Mammary epithelial cell (primary cell): ENCODE data around the gene MUC4.

ENCODE experiments used
- EZH2 ChIP-seq: IDR thresholded peaks from 2 replicates; pipeline ENCODE4 v1.6.1; 2012; ENCODE audit warnings: low read length, inconsistent platforms, borderline replicate concordance
- TF ChIP-seq, protein P1 (sequence below), 2 donors: IDR thresholded peaks in 1 of 2; conservative IDR thresholded peaks in 1 of 2; 2 replicates each; pipeline ENCODE4 v1.5.1; 2011 to 2012; ENCODE audit warnings: inconsistent platforms in 2 of 2, low read length in 2 of 2, mild to moderate bottlenecking in 2 of 2, control low read depth in 1 of 2, low read depth in 1 of 2; ENCODE audit not compliant: insufficient read depth in 1 of 2; ENCODE audit errors: extremely low read depth in 1 of 2

DNA sequence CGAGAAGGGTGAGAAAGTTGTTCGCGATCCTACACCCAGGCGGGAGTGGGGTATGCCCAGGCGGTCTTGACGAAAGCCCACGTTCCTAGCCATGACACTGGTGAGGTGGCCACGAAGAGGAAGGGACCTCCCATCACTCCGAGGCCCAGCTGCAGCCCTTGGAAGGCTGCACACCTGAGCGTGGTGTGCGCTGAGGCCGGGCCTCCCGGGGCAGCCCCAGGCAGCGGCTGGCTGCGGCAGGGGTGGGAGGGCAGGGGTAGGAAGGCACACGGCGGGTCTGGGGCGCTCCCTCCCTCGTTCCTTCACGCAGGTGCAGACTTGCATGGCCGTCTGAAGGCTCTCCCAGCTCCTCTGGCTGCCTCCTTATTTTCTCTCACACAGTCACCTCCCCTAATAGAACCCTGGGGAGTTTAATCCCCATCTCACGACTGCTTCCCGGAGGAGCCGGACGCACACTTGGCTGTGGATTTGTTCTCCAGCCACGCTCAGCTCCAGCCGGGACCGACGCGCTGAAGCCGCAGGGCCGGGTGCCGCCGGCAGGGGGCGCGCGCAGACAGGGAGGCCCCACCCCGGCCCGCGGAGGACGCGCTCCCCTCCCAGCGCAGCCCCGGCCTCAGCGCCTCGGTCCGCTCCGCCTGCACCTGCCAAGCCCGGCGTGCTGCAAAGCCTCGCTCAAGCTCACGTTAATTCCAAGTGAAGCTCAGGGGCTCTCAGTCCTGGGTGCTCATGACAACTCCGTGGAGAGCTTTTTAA is 37.8 kb upstream of the MUC4 start:
- TF ChIP-seq, protein P1, sequence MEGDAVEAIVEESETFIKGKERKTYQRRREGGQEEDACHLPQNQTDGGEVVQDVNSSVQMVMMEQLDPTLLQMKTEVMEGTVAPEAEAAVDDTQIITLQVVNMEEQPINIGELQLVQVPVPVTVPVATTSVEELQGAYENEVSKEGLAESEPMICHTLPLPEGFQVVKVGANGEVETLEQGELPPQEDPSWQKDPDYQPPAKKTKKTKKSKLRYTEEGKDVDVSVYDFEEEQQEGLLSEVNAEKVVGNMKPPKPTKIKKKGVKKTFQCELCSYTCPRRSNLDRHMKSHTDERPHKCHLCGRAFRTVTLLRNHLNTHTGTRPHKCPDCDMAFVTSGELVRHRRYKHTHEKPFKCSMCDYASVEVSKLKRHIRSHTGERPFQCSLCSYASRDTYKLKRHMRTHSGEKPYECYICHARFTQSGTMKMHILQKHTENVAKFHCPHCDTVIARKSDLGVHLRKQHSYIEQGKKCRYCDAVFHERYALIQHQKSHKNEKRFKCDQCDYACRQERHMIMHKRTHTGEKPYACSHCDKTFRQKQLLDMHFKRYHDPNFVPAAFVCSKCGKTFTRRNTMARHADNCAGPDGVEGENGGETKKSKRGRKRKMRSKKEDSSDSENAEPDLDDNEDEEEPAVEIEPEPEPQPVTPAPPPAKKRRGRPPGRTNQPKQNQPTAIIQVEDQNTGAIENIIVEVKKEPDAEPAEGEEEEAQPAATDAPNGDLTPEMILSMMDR (conservative IDR thresholded peaks at IDR 0.05 in 1 of 2, IDR thresholded peaks at IDR 0.05 in 1 of 2; ENCODE audit: extremely low read depth in 1 of 2, insufficient read depth in 1 of 2, low read depth in 1 of 2, low read length in 2 of 2), result no peak
- TF ChIP-seq EZH2, result no peak
